ENCODE measurements around the gene HOXA5.

HOXA5 gene

DNA sequence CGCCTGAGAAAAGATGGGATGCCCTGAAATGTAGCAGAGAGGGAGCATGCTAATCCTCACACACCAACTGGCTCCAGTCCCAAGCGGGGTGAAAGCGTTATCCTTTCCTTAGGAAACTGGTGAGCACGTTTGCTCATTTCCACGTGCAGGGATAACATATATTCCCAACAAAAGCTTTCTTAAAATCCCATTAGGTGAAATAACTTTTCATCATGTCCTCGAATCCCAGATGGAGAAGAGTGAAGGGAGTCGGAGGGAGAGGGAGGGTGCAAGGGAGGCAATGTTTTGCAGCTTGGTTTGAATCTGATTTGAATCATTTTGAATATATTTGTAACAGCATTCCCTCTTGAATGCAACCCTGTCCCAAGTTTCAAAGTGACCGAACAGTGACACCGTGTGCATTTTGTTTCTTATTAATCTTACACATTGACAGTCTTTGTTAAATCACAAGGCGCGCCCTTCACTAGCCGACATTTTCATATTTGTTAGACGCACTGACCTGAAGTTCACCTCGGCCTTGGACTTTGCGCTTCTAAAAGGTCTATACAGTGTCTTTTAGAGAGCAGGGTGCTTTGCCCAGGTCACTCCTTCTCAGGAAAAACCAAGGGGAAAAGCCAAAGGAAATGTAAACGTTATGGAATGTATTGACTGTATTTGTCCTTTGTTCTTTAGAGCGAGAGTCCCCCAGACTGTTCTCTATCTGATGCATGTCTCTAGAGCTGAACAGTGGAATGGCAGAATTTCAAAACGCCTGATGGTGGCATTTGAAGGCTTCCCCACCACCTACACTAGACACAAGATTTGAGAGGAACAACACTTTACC lies 9.9 kb downstream of the HOXA5 start:
- no peak for DNase-seq (ENCODE audit: low spot score)

GRCh38 chr7:27132978-27133377 lies 10.5 kb downstream of the HOXA5 start:
- no peak for DNase-seq (ENCODE audit: low spot score)

DNA sequence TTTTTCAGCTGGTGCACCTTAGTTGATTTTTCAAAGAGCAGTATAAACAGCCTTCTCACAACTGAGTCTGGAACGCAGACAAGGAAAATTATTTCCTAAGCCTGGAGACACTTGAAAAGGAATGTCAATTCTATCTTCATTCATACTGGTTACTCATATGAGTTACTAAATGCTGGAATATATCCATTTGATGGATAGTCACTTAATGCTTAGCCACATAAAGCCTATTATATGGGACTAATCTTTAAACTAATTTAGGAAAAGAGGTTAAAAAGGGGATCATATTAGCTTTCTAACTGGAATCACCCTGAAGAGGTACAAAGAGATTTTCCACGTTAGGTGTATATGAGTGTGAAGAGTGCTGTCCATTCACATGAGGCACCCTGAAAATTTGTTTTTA lies 11.3 kb downstream of the HOXA5 start:
- no peak for DNase-seq (ENCODE audit: low spot score)

DNA sequence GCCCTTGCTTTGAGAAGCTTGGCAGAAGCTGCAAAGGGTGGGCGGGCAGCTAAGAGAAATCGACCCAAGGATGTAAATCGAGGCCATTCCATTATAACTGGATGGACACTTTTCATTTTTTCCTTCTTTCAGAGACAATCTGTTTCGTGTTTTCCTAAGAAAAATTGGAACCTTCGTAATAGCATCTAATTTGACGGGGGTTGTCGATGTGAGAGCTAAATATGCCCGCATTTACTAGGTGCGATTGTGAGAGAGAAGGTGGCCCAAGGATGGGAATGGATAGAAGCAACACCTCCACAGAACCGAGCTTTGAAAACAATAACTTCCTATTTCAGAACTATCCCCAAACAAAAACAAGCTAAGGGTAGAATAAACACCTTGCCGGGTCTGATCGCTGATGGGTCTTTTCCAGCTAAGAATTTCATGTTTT lies 12.1 kb downstream of the HOXA5 start:
- no peak for DNase-seq (ENCODE audit: low spot score)

DNA sequence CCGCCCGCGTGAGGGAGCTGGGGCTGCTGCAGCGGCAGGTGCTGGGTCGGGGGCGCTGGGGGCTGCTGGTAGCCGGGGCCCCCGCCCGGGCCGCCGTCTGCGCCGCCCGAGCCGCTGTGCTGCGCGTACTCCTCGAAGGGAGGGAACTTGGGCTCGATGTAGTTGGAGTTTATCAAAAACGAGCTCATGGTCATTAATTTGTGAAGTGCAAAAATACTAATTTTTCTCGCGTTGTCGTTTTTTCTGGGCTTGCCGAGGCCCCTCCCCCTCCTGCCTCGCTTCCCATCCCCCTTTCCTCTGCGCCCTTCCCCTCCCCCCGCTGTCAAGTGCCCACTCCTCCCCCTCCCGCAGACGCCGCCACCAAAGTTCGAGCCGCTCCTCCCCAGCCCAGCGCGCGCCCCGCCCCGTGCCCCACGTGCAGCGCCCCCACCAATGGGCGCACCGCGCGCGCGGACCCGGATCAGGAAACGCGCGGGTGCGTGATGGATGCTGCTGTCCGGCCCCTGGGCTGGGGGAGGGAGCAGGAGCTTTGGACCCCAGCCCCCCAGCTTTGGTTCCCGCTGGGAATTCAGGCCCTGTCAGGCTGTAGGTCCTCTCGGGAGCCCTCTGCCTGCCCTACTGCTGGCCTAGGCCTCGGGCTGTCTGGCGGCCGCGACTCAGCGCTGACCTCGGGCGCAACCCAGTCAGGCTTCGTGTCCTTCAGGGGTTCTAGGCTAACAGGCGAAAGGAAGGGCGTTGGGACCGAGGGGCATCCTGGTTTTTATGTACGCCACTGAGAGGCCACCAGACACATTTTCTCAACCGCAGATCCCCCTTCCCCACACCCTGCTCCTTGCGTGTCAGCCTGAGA lies 12.7 kb downstream of the HOXA5 start, which contains the start of gene HOXA4:
TSS of gene HOXA4 (minus strand) at position 218 of the 850 bp plus-strand sequence. CDS start at position 194, 24 bp downstream.
- DNase-seq (ENCODE audit: low spot score) = peak; percentile 84

GRCh38 chr7:27129729-27130539 lies 13.5 kb downstream of the HOXA5 start:
- DNase-seq (ENCODE audit: low spot score) = no peak

DNA sequence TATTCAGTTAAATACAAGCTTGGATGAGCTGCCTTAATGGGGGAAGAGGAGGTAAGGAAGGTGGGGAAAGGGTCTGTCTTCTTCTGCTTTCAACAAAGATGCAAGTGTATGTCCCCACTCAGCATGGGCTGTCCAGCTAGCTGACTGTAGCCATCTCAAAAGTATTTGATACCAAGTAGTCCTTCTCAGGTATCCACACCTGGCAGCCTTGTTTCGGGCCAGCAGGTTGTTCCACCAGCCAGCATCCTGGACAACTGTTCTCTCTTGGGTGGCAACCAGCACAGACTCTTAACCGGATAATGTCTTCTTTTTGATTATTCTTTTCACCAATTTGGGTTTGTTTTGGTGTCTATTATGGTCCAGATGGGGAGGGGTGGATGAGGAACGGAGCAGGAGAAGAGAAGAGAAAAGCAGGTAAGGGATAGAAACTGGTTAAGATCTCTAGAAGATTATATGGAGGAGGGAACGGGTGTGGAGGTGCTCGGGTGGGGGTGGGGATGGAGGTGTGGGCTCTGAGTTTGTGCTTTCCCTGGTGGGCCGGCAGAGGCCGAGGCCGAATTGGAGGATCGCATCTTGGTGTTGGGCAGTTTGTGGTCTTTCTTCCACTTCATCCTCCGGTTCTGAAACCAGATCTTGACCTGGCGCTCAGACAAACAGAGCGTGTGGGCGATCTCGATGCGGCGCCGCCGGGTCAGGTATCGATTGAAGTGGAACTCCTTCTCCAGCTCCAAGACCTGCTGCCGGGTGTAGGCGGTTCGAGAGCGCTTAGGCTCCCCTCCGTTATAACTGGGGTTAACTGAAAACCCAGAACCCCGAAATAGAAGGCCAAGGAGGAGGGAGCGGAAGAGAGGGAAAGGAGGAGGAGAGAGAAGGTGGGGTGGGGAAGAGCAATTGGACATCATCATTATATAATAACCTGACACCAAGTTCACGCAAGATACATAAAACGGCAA lies 14.4 kb downstream of the HOXA5 start:
- no peak for DNase-seq (ENCODE audit: low spot score)

DNA sequence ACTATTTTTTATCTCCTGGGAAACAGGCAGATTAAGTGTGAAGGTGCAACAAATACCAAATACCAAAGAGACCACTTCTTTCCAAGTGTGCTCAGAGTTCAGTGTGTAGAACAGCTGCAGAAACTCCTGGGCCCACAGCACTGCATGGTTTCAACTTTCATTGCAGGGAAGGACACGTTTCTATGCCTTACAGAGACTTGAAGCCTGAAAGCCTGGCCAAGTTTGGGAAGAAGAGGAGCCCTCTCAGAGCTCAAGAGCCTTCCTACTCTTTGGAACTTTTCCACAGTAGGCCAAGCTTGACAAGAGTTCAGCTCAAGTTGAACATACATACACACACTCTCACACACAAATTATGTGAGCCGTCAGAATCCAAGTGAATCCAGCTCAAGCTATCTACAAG lies 15.4 kb downstream of the HOXA5 start:
- DNase-seq (ENCODE audit: low spot score) = no peak

GRCh38 chr7:27126596-27127327 lies 16.7 kb downstream of the HOXA5 start:
- DNase-seq (ENCODE audit: low spot score) = no peak

GRCh38 chr7:27125986-27126394 lies 17.5 kb downstream of the HOXA5 start:
- no peak for DNase-seq (ENCODE audit: low spot score)

- DNase-seq (ENCODE audit: low spot score) = no peak
Measured at GRCh38 chr7:27124902-27125689, 18.4 kb downstream of the HOXA5 start.

- peak; percentile 71 for DNase-seq (ENCODE audit: low spot score)
Measured at GRCh38 chr7:27124096-27124901, 19.2 kb downstream of the HOXA5 start.

GRCh38 chr7:27123477-27124053 lies 19.9 kb downstream of the HOXA5 start:
- DNase-seq (ENCODE audit: low spot score) = no peak

DNA sequence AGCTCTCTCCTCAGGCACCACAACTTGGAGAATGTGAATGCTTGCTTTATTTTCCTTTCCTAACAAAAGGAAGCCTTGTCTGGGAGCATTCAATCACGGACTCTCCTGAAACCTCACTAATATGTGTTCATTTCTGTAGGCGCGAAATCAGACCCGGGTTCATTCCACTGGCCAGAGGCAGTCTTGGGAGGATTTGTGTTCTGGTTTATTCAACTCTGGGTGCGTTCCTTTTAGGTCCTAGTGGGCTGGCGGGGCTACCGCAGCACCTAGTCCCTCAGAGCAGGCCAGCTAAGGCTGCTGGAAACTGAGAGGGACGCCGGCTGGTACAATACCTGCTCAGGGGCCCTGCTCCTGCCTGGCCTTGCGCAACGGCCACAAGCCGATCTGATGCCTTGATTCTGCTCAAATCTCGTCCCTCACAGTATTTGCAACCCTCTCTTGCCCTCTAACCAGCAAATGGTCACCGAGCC lies 20.4 kb downstream of the HOXA5 start:
- DNase-seq (ENCODE audit: low spot score) = no peak

DNA sequence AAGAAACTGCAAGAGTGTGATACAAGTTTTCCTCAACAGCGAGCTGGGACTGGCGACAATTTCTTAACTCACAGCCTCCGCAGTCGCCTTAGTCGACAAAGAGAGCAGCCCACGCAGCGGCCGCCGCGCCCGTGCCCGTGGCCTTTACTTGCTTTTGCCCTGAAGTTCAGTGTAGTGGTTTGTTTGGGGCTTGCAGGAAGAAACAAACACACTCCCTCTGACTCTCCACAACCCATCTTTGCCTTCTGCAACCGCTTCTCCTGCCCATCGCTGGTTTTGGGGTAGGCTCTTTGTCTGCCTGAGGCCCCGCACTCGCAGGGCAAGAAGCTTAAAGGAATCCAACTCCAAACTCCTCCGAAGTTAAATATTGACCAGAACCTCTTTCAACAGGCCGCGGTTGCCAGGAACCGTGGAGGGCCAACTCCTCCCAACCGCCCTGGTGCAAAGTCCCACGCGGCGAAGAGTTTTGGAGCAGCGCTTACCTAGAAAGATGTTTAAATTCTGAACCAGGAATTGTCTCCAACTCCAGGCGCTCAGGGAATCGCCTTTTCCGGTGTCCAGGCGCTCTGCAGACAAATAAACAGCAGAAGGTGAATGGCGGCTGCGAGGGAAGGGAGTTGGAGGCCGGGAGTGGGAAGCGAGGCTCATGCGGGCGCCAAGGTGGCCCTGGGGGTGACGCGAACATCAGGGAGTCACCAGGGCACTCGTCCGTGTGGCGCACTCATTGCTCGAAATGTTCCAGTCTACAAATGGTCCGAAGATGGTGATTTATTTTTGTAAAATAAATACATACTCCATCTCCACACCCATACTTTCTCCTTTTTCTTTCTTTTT lies 21.2 kb downstream of the HOXA5 start:
- no peak for DNase-seq (ENCODE audit: low spot score)

- DNase-seq (ENCODE audit: low spot score) = no peak
Measured at GRCh38 chr7:27121684-27122076, 21.8 kb downstream of the HOXA5 start.

DNA sequence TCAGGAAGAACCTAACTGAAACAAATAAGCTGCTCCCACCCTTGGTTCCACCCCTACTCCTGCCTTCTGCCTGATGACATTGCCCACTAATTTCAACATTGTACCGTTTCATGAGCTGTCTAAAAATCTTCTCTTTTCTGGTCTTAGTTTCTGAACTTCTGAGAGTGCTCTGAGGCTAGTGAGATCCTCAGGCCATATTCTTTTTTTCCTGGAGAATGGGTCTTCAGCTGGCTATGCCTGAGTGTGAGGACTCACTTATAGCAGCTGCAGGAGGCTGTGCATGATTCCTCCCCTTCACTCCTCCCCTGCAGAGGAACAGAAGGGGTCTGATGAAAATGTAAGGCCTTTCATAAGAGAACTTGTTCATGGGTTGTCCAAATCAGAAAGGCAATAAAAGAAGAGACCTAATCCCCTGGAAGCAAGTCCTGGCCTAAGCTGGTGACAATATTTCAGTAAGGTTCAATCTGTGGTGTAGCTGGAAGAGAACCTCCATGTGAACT lies 24.0 kb downstream of the HOXA5 start:
- no peak for DNase-seq (ENCODE audit: low spot score)

Measured in kidney capillary endothelial cell (primary cell).